SIG-M5 treated with dmso at 0.1 percent for 504 hours (cell line): ENCODE measurements around the gene TFAP2E.

Experiments used
- DNase-seq: peaks from one replicate; lab custom pipeline; 2025; ENCODE audit not compliant: unreplicated experiment; lab: John Stamatoyannopoulos, UW

Gene TFAP2E

GRCh38 chr1:35573198-35574124 is at the start of gene TFAP2E:
TSS of gene TFAP2E (plus strand) at chr1:35573314. CDS start at chr1:35573578, 264 bp downstream.
- DNase-seq, result no peak

GRCh38 chr1:35524106-35524505 is 49.0 kb upstream of the TFAP2E start:
- no peak for DNase-seq

- no peak for DNase-seq
Observed at GRCh38 chr1:35530168-35530567, 42.9 kb upstream of the TFAP2E start.

GRCh38 chr1:35530946-35531345 is 42.2 kb upstream of the TFAP2E start:
- DNase-seq, result no peak

- DNase-seq, result no peak
Observed at GRCh38 chr1:35531368-35531767, 41.7 kb upstream of the TFAP2E start.

- DNase-seq, result no peak
Observed at GRCh38 chr1:35532497-35533223, 40.5 kb upstream of the TFAP2E start.

- no peak for DNase-seq
Observed at GRCh38 chr1:35533586-35533985, 39.5 kb upstream of the TFAP2E start.

- DNase-seq, result no peak
Observed at GRCh38 chr1:35535243-35535642, 37.9 kb upstream of the TFAP2E start.

- DNase-seq, result no peak
Observed at GRCh38 chr1:35536556-35537162, 36.5 kb upstream of the TFAP2E start.

GRCh38 chr1:35537806-35538205 is 35.3 kb upstream of the TFAP2E start:
- DNase-seq, result no peak

- DNase-seq, result no peak
Observed at GRCh38 chr1:35539073-35539823, 33.9 kb upstream of the TFAP2E start.

- no peak for DNase-seq
Observed at GRCh38 chr1:35539824-35540261, 33.3 kb upstream of the TFAP2E start.

GRCh38 chr1:35544976-35545375 is 28.1 kb upstream of the TFAP2E start:
- peak; percentile 42 for DNase-seq

GRCh38 chr1:35546614-35547013 is 26.5 kb upstream of the TFAP2E start:
- DNase-seq, result no peak

GRCh38 chr1:35553851-35554250 is 19.3 kb upstream of the TFAP2E start:
- no peak for DNase-seq

- DNase-seq, result no peak
Observed at GRCh38 chr1:35554266-35555211, 18.6 kb upstream of the TFAP2E start.

GRCh38 chr1:35555212-35555584 is 17.9 kb upstream of the TFAP2E start:
- no peak for DNase-seq

GRCh38 chr1:35555601-35556477 is 17.3 kb upstream of the TFAP2E start:
- DNase-seq, result no peak
